Stimulated activated CD4-positive, alpha-beta T cell treated with anti-CD3 and anti-CD28 coated beads, Interleukin-15, amount 100 ng/mL, for 24 hours (primary cell): Measurements from ENCODE around the gene RXRG.

Experiments
- DNase-seq: peaks from one replicate; pipeline ENCODE4 v3.0.0-alpha.2; 2020

RXRG gene

DNA sequence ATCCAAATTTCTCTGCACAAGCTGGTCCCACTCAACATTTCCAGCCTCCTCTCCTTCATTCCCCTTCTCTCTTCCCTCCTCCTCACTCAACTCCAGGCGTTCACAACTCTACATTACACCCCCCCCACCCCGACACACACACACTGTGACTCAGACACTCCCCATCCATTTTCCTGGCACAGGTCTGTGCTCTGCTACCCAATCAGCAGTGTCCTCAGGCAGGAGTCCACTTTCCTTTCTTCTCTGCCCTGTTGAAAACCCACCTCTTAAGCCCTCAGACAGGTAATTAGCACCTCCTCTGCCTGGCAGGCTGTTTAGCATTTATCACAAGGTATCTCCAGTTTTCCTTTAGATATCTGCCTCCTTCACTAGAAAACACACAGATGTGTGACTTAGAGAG is 79.6 kb downstream of the RXRG start:
- DNase-seq: no peak

DNA sequence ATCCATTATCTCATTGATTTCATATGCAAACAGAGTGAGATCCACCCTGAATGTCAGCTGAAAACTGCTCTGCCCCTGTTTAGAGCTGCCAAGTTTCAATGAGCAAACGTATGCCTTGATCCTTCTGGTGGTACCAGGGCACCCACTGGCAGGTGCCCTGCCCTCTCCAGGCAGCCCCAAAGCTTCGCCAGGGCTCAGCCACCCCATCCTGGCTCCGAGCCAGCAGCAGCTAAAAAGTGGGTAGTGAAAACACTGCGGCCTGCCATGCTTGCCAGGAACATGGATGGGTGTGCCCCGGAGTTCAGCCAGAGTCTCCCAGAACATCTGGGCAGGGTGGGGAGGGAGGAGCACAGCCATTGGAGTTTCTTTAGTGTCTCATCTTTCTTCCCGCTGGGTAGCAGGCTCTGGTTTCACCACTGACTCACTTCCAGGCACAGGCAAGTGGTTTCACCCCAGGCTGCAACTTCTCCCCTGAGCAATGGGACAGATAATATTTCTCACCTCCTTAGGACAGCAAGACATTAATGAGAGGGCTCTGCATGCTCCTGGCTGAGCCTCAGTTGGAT is 80.3 kb downstream of the RXRG start:
- no peak for DNase-seq

DNA sequence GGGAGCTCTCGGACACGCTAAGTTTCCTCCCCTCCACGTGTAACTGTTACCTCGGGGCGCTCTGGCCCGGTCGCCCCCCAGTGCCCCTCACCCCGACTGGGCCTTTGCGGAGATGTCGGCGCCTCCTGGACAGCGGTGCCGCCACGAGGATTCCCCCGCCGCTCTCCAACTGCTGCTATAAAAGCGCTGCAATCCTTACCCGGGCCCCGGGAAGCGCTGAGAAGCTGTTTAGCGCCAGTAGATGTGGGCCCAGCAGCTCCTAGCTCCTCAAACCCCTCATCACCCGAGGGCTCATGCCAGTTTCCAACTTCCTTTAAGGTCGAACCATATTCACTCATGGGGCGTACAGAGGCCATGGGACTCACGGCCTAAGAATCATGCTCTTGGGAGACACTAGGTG is 88.0 kb downstream of the RXRG start:
- DNase-seq: no peak

DNA sequence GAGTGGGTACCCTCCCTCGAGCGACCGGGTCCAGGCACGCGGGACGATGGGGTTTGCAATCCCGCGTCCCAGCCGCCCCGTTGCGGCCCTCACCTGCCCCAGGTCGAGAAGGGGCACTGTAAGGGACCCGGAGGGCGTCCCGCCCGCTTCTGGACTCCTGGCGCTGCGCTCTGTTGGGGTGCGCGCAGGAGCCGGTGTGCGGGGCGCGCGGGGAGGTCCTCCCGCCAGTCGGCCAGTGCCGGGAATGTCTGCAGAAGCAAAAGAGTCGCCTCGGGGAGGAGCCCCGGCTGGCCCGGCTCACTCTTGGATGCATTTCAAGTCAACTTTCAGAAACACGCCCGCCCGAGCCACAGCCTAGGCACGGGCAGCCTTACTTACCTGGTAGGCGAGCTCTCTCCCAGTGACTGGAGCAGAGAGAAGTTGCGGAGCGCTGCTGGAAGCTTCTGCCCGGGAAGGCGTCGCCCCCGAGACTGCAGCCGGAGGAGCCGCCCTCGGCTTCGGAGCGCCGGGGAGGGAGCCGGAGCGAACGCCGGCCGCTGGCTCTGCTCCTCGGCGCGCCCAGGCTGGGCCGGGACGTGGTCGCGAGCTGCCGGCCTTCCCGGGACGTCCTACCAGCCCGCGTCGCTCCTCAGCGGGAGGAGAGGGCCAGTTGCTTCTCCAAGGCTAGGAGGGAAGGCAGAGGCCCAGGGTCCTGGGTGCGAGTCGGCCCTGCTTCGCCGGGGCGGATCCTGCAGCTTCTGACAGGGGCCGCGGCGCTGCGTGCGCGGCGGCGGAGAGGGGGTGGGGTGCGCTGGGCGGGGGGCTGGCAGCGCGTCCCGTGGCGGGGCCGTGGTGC is 88.7 kb downstream of the RXRG start, which contains the start of gene LMX1A:
Gene LMX1A, minus strand, starts transcription at position 739 of the 835 bp plus-strand sequence. CDS start 1,156 bp downstream, outside the sequence.
- no peak for DNase-seq

DNA sequence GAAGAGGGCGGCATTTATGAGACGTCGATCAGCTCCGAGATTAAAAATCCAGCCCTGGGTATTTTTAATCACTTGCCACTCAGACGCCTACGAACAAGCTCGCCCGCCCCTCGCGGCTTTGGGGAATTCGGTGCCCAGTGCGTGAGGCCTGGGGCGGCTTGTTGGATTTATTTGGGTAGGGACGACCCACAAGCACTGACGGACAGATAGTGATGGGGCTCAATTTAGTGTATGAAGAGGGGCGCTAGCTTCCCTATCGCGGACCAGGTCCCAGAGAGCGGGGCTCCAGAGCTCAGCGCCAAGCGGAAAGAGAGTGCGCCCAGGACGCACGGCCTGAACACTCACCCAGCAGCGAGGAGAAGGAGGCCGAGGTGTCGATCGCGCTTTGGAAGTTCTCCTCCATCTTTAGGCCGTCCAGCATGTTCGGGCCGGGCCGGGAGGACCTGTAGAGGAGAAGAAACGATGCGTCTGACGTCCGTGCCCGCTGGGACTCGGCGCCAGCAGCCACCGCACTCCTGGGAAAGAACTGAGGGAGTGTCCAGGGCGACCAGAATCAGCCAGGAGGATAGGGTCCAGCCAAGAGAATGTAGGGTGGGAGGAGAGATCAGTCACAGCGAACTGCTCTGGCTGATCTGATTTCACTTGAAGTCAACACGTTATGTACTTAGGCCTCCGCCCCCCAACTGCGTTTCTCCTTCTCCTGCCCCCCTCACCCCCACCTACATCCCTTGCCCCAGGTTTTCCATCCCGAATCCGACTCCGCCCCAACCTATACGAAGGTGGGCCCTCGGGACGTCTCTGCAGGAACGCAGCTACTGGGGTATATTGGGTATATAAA is 89.6 kb downstream of the RXRG start:
- DNase-seq: no peak

DNA sequence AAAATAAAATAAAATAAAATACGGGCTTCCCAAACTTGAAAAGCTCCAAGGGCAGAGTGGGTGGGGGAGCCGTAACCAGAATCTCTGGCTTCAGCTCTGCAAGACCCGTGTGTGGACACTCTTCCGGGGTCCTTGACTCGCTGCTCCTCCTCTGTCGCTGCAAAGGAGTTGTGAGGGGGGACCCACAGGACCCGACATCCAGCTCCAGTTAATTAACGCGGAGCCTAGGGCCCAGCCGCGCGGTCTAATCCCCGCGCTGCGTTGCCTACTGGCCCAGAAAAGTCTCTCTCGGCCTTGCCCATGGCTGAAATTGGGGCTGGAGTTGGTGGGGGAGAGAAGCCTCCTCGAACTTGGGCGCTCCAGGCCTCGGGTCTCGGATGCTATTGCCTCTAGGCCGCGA is 90.2 kb downstream of the RXRG start:
- no peak for DNase-seq

DNA sequence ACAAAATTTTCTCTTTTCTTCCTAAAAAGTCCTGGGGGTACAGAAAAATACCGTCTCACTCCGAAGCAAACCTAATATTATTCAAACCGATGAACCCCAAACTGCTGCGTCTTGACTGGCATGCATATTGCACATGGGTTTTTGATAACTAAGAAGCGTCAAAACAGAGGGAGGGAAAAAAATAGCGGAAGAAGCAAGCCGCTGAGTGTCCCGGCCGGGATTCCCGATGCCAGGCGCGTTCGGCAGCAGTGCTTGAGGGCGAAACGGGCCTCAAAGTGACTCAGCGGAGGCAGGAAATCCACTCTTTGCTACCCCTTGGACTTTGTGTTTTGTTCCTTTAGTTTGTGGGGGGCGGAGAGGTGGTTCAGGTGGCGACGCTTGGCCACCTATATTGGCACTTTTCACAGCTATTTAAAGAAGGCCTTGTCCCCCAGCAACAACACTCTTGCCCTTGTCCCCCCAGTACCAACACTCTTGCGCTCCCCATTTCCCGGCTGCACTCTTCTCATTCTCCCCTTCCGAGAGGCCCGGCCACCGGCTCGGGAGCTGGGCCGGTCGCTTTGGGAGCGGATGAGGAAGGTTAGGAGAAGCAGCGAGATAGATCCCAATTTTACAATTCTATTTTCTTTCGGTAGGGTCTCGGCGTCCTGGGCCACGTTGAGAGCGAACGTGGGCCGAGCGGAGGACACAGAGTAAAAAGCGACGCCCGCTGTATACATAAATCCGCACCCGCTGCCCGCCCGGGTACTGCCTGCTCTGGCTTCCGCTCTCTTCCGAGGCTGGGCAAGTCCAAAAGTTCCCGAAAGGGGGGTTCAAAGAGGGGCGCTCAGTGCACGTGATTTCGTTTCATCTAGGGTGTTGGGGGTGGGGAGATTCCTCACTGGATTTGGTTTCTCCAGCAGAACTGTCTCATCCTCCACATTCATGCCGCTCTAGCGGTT is 90.9 kb downstream of the RXRG start:
- DNase-seq: no peak

DNA sequence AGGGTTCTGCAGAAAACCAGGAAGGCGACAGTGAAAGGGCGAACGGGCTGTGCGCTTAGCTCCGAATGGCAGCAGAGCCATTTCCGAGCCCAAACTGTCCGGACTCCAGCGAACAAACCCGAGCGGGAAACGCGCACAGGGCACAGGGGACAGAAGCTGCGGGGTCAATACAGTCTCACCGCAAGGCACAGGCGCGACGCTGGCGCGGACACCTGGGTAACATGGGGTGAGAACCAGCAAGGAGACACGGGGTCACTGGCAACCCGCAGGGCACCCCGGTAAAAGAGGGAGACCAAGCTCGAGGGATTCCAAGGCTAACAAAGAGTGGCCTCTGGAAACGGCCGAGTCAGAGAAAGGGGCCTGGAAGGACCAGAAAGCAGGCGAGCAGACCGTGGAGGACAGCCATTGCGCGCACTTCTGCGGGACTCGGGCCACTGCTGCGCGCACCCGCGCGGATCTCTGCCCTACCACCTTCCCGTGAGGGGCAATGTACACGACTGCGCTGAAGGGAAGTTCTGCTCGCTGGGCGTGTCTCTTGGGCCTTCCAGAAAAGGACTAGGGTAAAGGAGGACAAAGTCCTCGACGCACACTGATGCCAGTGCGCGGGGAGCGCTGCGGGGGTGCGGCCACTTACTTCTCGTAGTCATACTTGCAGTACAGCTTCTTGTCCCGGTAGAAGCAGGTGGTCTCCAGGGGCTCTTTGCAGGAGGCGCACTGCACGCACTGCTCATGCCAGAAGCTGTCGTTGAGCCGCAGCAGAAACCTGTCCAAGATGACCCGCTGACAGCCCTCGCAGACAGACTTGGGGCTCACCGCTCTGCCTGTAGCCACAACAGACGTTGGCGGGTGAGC is 92.3 kb downstream of the RXRG start:
- DNase-seq: no peak

DNA sequence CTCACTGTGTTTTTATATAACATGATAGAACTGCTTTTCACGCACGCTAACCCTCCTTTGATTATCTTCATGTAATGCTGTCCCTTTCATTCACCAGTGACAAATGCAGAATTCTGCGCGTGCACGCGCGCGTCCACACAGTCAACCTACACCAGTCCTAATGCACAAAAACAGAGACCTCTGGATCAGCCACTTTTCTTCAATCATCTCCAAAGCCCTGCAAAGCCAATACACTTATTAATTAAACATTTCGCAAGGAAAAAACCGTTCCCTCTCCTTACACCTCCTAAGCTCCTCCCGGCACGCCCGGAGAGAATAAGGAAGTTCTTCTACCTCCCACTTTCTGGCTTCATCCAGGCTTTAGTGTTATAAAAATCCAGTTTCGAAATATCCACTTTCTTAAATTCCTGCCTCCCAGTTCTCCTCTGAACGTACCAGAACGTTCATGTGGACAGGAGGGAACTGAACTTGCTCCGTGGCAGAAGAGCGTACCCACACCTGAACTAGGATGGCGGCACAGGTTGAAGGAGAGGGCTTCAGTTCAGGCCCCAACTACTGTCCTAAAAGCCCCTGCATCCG is 93.0 kb downstream of the RXRG start:
- DNase-seq: no peak
